H1 (cell line): ENCODE results near the gene RASGEF1B. TPM values are rescaled to one million over a fixed set of nuclear protein-coding genes. Genes with fewer than 3 reads are reported as not detected.

Experiments used
- CTCF ChIA-PET: fragments of 300-600 bp; sonication (Branson Sonifier 250); formaldehyde crosslinking; loops from one replicate; lab custom pipeline; 2021; ENCODE audit not compliant: partially characterized antibody; lab: Charles Lee
- POLR2A ChIA-PET: fragments of 300-600 bp; sonication (Branson Sonifier 250); formaldehyde crosslinking; loops from one replicate; lab custom pipeline; 2021; ENCODE audit warnings: inconsistent platforms; ENCODE audit not compliant: partially characterized antibody; lab: Charles Lee
- DNase-seq, 2 experiments: peaks; one replicate each; pipeline versions ENCODE4 v3.0.0 to v3.0.0-alpha.2; 2010 to 2022; ENCODE audit warnings: low spot score in 2 of 2, low read depth in 1 of 2, mixed read lengths in 1 of 2
- FAIRE-seq: peaks from 2 replicates; lab custom pipeline; 2011; peaks lifted over from hg19 to GRCh38; lab: Jason Lieb, UNC
- H2AFZ ChIP-seq: 2 replicates; pipeline ENCODE4 v1.8.1; 2012; ENCODE audit warnings: low read length, inconsistent platforms
- H2AK5ac ChIP-seq: 2 replicates; pipeline ENCODE4 v1.6.1; 2013; ENCODE audit warnings: low read depth, low read length
- H2BK120ac ChIP-seq: replicated peaks from 2 replicates; pipeline ENCODE3; 2013; ENCODE audit warnings: low read depth, low read length, inconsistent platforms
- H2BK12ac ChIP-seq: 2 replicates; pipeline ENCODE4 v1.6.1; 2013; ENCODE audit warnings: low read depth, low read length
- H2BK15ac ChIP-seq: 2 replicates; pipeline ENCODE4 v1.6.1; 2013; ENCODE audit warnings: low read length
- H2BK20ac ChIP-seq: 2 replicates; pipeline ENCODE4 v1.6.1; 2013; ENCODE audit warnings: low read length
- H2BK5ac ChIP-seq: 2 replicates; pipeline ENCODE4 v1.6.1; 2013; ENCODE audit warnings: low read depth, low read length
- H3K14ac ChIP-seq: 2 replicates; pipeline ENCODE4 v1.6.1; 2013; ENCODE audit warnings: inconsistent platforms; ENCODE audit not compliant: insufficient read length
- H3K18ac ChIP-seq: 2 replicates; pipeline ENCODE4 v1.6.1; 2013; ENCODE audit warnings: low read length; ENCODE audit errors: extremely low read depth
- H3K23ac ChIP-seq: 2 replicates; pipeline ENCODE4 v1.6.1; 2013; ENCODE audit warnings: inconsistent platforms; ENCODE audit not compliant: insufficient read length
- H3K23me2 ChIP-seq: 2 replicates; pipeline ENCODE4 v1.6.1; 2013; ENCODE audit warnings: low read depth, low read length
- H3K27ac ChIP-seq: 2 replicates; pipeline ENCODE4 v1.6.1; 2011; ENCODE audit warnings: low read depth, low read length, inconsistent platforms
- H3K27me3 ChIP-seq, 4 experiments: replicated peaks in 1 of 4; 1 replicate in 1 of 4; 2 replicates in 3 of 4; pipeline versions ENCODE4 v1.6.1 to v1.8.1; 2011 to 2013; ENCODE audit warnings: low read length in 3 of 4, mild to moderate bottlenecking in 3 of 4, inconsistent platforms in 2 of 4, mixed read lengths in 2 of 4, moderate library complexity in 1 of 4; ENCODE audit not compliant: control insufficient read depth in 3 of 4, insufficient read depth in 3 of 4; ENCODE audit errors: extremely low read depth in 1 of 4
- H3K36me3 ChIP-seq, 4 experiments: 2 replicates each; pipeline versions ENCODE4 v1.6.1 to v1.8.1; 2011 to 2013; ENCODE audit warnings: mild to moderate bottlenecking in 4 of 4, low read length in 3 of 4, moderate library complexity in 2 of 4, control low read depth in 1 of 4, inconsistent platforms in 1 of 4; ENCODE audit not compliant: insufficient read depth in 4 of 4, control insufficient read depth in 2 of 4
- H3K4ac ChIP-seq: replicated peaks from 2 replicates; pipeline ENCODE3; 2013; ENCODE audit warnings: low read length, low read depth, mixed read lengths, inconsistent platforms; ENCODE audit not compliant: insufficient read length
- H3K4me1 ChIP-seq, 4 experiments: replicated peaks in 1 of 4; 1 replicate in 1 of 4; 2 replicates in 3 of 4; pipeline versions ENCODE4 v1.6.1 to v1.8.1; 2011 to 2013; ENCODE audit warnings: low read length in 3 of 4, inconsistent platforms in 2 of 4, mixed read lengths in 1 of 4; ENCODE audit not compliant: insufficient read depth in 4 of 4, control insufficient read depth in 3 of 4
- H3K4me2 ChIP-seq, 2 experiments: 2 replicates each; pipeline versions ENCODE4 v1.6.1 to v1.8.1; 2011 to 2013; ENCODE audit warnings: low read depth in 2 of 2, low read length in 2 of 2, control low read depth in 1 of 2, inconsistent platforms in 1 of 2, mild to moderate bottlenecking in 1 of 2; ENCODE audit not compliant: insufficient read depth in 1 of 2
- H3K4me3 ChIP-seq, 4 experiments: fragments of 200-600, 300-600 bp in 1 of 4; sonication (generic), shearing (Covaris generic), sonication (Bioruptor Twin) in 1 of 4; 2 replicates each; pipeline versions ENCODE4 v1.5.1 to v1.8.1; 2011 to 2016; ENCODE audit warnings: low read length in 4 of 4, low read depth in 3 of 4, control low read depth in 2 of 4, inconsistent platforms in 2 of 4, mild to moderate bottlenecking in 2 of 4, mixed read lengths in 1 of 4, moderate library complexity in 1 of 4; ENCODE audit not compliant: insufficient read depth in 2 of 4; ENCODE audit errors: extremely low read depth in 1 of 4
- H3K56ac ChIP-seq: replicated peaks from 2 replicates; pipeline ENCODE3; 2013; ENCODE audit warnings: low read depth, mild to moderate bottlenecking, mixed read lengths, low read length, inconsistent platforms; ENCODE audit not compliant: insufficient read length
- H3K79me1 ChIP-seq: 2 replicates; pipeline ENCODE4 v1.6.1; 2013; ENCODE audit warnings: low read depth, low read length, control low read depth
- H3K79me2 ChIP-seq, 2 experiments: 2 replicates each; pipeline versions ENCODE4 v1.6.1 to v1.8.1; 2012 to 2013; ENCODE audit warnings: low read length in 2 of 2, mild to moderate bottlenecking in 2 of 2, inconsistent platforms in 1 of 2; ENCODE audit not compliant: insufficient read depth in 2 of 2, control insufficient read depth in 1 of 2
- H3K9ac ChIP-seq, 4 experiments: replicated peaks in 1 of 4; 1 replicate in 1 of 4; 2 replicates in 3 of 4; pipeline versions ENCODE4 v1.6.1 to v1.8.1; 2011 to 2013; ENCODE audit warnings: low read depth in 3 of 4, low read length in 3 of 4, control low read depth in 2 of 4, mild to moderate bottlenecking in 2 of 4, moderate library complexity in 2 of 4, inconsistent platforms in 1 of 4; ENCODE audit errors: extremely low read depth in 1 of 4
- H3K9me3 ChIP-seq, 2 experiments: 2 replicates each; pipeline versions ENCODE4 v1.6.1 to v1.8.1; 2012 to 2013; ENCODE audit warnings: mild to moderate bottlenecking in 2 of 2, moderate library complexity in 2 of 2, control low read depth in 1 of 2, inconsistent platforms in 1 of 2, low read depth in 1 of 2, low read length in 1 of 2, mixed read lengths in 1 of 2; ENCODE audit not compliant: insufficient read depth in 2 of 2
- H4K20me1 ChIP-seq, 2 experiments: replicated peaks in 1 of 2; 2 replicates each; pipeline versions ENCODE3 to v1.8.1; 2011 to 2013; ENCODE audit warnings: inconsistent platforms in 2 of 2, low read length in 2 of 2, mild to moderate bottlenecking in 1 of 2; ENCODE audit not compliant: insufficient read depth in 2 of 2, control insufficient read depth in 1 of 2
- H4K5ac ChIP-seq: 2 replicates; pipeline ENCODE4 v1.6.1; 2013; ENCODE audit warnings: low read length, low read depth, mixed read lengths, inconsistent platforms; ENCODE audit not compliant: insufficient read length
- H4K8ac ChIP-seq: 2 replicates; pipeline ENCODE4 v1.8.0; 2013; ENCODE audit warnings: mild to moderate bottlenecking, moderate library complexity, low read length, inconsistent platforms; ENCODE audit not compliant: insufficient read depth; ENCODE audit errors: extremely low read depth
- H4K91ac ChIP-seq: replicated peaks from 2 replicates; pipeline ENCODE3; 2013; ENCODE audit warnings: low read length, mixed read lengths, inconsistent platforms; ENCODE audit not compliant: insufficient read length
- ATF2 ChIP-seq: IDR thresholded peaks from 2 replicates; pipeline ENCODE4 v1.6.1; 2012; ENCODE audit warnings: low read length, inconsistent platforms
- CTCF ChIP-seq, 3 experiments: IDR thresholded peaks; 1 replicate in 2 of 3; 2 replicates in 1 of 3; pipeline versions ENCODE4 v1.5.1 to v1.6.1; 2011; ENCODE audit warnings: low read length in 3 of 3, mild to moderate bottlenecking in 3 of 3, inconsistent platforms in 2 of 3, low read depth in 1 of 3, moderate library complexity in 1 of 3; ENCODE audit not compliant: insufficient read depth in 1 of 3; ENCODE audit errors: control extremely low read depth in 1 of 3
- JUND ChIP-seq: IDR thresholded peaks from 2 replicates; pipeline ENCODE4 v1.6.1; 2011; ENCODE audit warnings: mild to moderate bottlenecking, improper control_type of control experiment, low read length
- RAD21 ChIP-seq, 2 experiments: IDR thresholded peaks in 1 of 2; conservative IDR thresholded peaks in 1 of 2; 2 replicates each; pipeline ENCODE4 v1.6.1; 2011; ENCODE audit warnings: low read depth in 2 of 2, low read length in 2 of 2, improper control_type of control experiment in 1 of 2, inconsistent platforms in 1 of 2, mild to moderate bottlenecking in 1 of 2, moderate library complexity in 1 of 2
- RNF2 ChIP-seq: fragments of 200-900, 300-1000 bp; sonication (generic); IDR thresholded peaks from 2 replicates; pipeline ENCODE4 v1.7.1; 2016; ENCODE audit warnings: borderline replicate concordance, low read depth, mild to moderate bottlenecking, antibody characterized with exemption, low read length; ENCODE audit not compliant: poor library complexity, severe bottlenecking; ENCODE audit errors: missing control alignments
- WGBS, 2 experiments: shearing (Covaris generic) in 1 of 2; methylation state at CpG; one replicate each; pipeline versions ENCODE4 v1.1.6 to v1.1.7; 2013 to 2015; ENCODE audit warnings: low lambda C conversion rate in 2 of 2, mixed read lengths in 2 of 2, inconsistent platforms in 1 of 2, low coverage in 1 of 2, missing lambda C conversion rate in 1 of 2; ENCODE audit not compliant: insufficient replicate concordance in 2 of 2, insufficient coverage in 1 of 2, insufficient read length in 1 of 2; ENCODE audit errors: extremely low coverage in 1 of 2, missing lambda C conversion rate in 1 of 2; 5-methylcytosine and 5-hydroxymethylcytosine counted together
- polyA plus RNA-seq, 7 experiments: library from polyadenylated mRNA; depleted of rRNA in 3 of 7; stranded (reverse) in 5 of 7; unstranded in 2 of 7; fragments of >200 nt in 5 of 7; fragments of 200-250 nt in 2 of 7; gene quantifications; 1 replicate in 5 of 7; 2 replicates in 1 of 7; 4 replicates in 1 of 7; pipeline versions ENCODE4 v1.2.1 to v1.2.3, GENCODE V29; 2011 to 2013; ENCODE audit warnings: missing spikeins in 2 of 7, mixed read lengths in 2 of 7
- total RNA-seq: library from RNA; stranded (reverse); fragmentation: NEBNext Ultra II Directional; extraction: Animal tissue kit (Norgen Biotek cat#: 25700); gene quantifications from 2 replicates; pipeline ENCODE4 v1.2.1, GENCODE V29; 2021

Gene RASGEF1B
- total and polyA plus RNA-seq, 2 of the 8 experiments (the other 6 are each of a cell fraction or from before 2014, with no cell fraction given), result 1.6 to 4.7 TPM

- Histone ChIP-seq H2BK20ac (no peak overlapping the region), H3K27me3 (peaks cover 2 to 10% (median 7%) of the 10 kb centered on the region in 4 experiments; a peak in 6 of 7 replicates), H3K79me2 (no peaks in the 10 kb centered on the region; a peak in 1 of 4 replicates), H3K79me1 (no peaks in the 10 kb centered on the region), H3K9ac (no peak overlapping the region), H3K27ac (no peak overlapping the region), H2AK5ac (no peak overlapping the region), H3K23me2 (peaks cover 11% of the 10 kb centered on the region), H3K23ac (no peak overlapping the region), H4K8ac (no peak overlapping the region), H3K4me1 (peaks cover 0 to 3% (median 0%) of the 10 kb centered on the region in 4 experiments; a peak in 2 of 7 replicates), H4K91ac (no peak overlapping the region), H4K20me1 (peaks cover 0 to 4% of the 10 kb centered on the region in 2 experiments), H3K36me3 (no peaks in the 10 kb centered on the region), H4K5ac (no peak overlapping the region), H3K14ac (no peak overlapping the region), H3K4me3 (no peak overlapping the region), H3K9me3 (no peaks in the 10 kb centered on the region), H3K56ac (no peak overlapping the region), H3K4me2 (no peak overlapping the region), H2BK120ac (no peak overlapping the region), H2BK15ac (no peak overlapping the region), H2BK12ac (no peak overlapping the region), H3K18ac (no peak overlapping the region), H2AFZ (no peak overlapping the region), H2BK5ac (no peak overlapping the region), H3K4ac (no peak overlapping the region)
- 31% methylated on average over 5 of the region's 5 CpGs; no CpG with 5 or more reads in 1 of the 2 experiments for WGBS, 2 experiments
- FAIRE-seq (peak; percentile 97), DNase-seq (peak in 1 of 2 experiments; percentile 73)
- ChIA-PET CTCF (interaction anchor here (0.6 to 6.1 kb wide), 58 partner anchors 8 to 802 kb away, joined by 3 to 47 read pairs (median 4); no protein-coding TSS in a partner anchor), POLR2A (no interaction called here)
- TF ChIP-seq RNF2 (no peak), RAD21 (IDR thresholded peaks at IDR 0.05 in 1 of 2, conservative IDR thresholded peaks at IDR 0.05 in 1 of 2; ENCODE audit: low read depth in 2 of 2, low read length in 2 of 2) (peak; percentile 95 to 96), JUND (no peak; the same call in 1 of the 2 replicates), CTCF (IDR thresholded peaks at IDR 0.05; ENCODE audit: control extremely low read depth in 1 of 3, insufficient read depth in 1 of 3, low read depth in 1 of 3, low read length in 3 of 3) (peak in 2 of 3 experiments; percentile 68 to 85; a peak in 2 of 4 replicates), ATF2 (no peak)
Measured at GRCh38 chr4:81466841-81467671, 4.7 kb downstream of the RASGEF1B start.
